HG03103 (cell line): ENCODE data around the gene COX4I1.

Source experiments
- ATAC-seq: cut with Tn5 transposase; IDR thresholded peaks from one replicate; pipeline ENCODE4 v1.9.1; 2021; ENCODE audit warnings: low read depth; ENCODE audit not compliant: unreplicated experiment

The COX4I1 gene

GRCh38 chr16:85838381-85838780 lies 38.9 kb downstream of the COX4I1 start:
- no peak for ATAC-seq

GRCh38 chr16:85838876-85839585 lies 39.5 kb downstream of the COX4I1 start:
- ATAC-seq: no peak

GRCh38 chr16:85839681-85840240 lies 40.3 kb downstream of the COX4I1 start:
- ATAC-seq: no peak

GRCh38 chr16:85840395-85840794 lies 40.9 kb downstream of the COX4I1 start:
- ATAC-seq: no peak

GRCh38 chr16:85840801-85841200 lies 41.3 kb downstream of the COX4I1 start:
- ATAC-seq: no peak

GRCh38 chr16:85842435-85842834 lies 42.9 kb downstream of the COX4I1 start:
- no peak for ATAC-seq

GRCh38 chr16:85842848-85843247 lies 43.4 kb downstream of the COX4I1 start:
- no peak for ATAC-seq

GRCh38 chr16:85843471-85844168 lies 44.1 kb downstream of the COX4I1 start:
- ATAC-seq: no peak

GRCh38 chr16:85844169-85844481 lies 44.6 kb downstream of the COX4I1 start:
- ATAC-seq: no peak

GRCh38 chr16:85844786-85845185 lies 45.3 kb downstream of the COX4I1 start:
- no peak for ATAC-seq

GRCh38 chr16:85845266-85845665 lies 45.8 kb downstream of the COX4I1 start:
- ATAC-seq: no peak

GRCh38 chr16:85846461-85846860 lies 47.0 kb downstream of the COX4I1 start:
- ATAC-seq: no peak

GRCh38 chr16:85847036-85847435 lies 47.5 kb downstream of the COX4I1 start:
- ATAC-seq: no peak

GRCh38 chr16:85847681-85848601 lies 48.4 kb downstream of the COX4I1 start:
- ATAC-seq: no peak

- ATAC-seq: no peak
Observed at GRCh38 chr16:85848986-85849385, 49.5 kb downstream of the COX4I1 start.

GRCh38 chr16:85849388-85849787 lies 49.9 kb downstream of the COX4I1 start:
- no peak for ATAC-seq

GRCh38 chr16:85850344-85850880 lies 50.9 kb downstream of the COX4I1 start:
- no peak for ATAC-seq

- no peak for ATAC-seq
Observed at GRCh38 chr16:85851034-85851785, 51.7 kb downstream of the COX4I1 start.

- no peak for ATAC-seq
Observed at GRCh38 chr16:85853547-85854545, 54.4 kb downstream of the COX4I1 start.
